Activated T-cell treated with anti-CD3 and anti-CD28 coated beads for 24 hours (primary cell): ENCODE results near the gene MUL1.
"Not testable (repeated sequence)": the region's sequence is repeated elsewhere in the genome, so short reads cannot be mapped to it uniquely, and the experiment has no call there.

ENCODE experiments used
- DNase-seq: peaks from one replicate; pipeline ENCODE4 v3.0.0-alpha.2; 2020; ENCODE audit warnings: low read depth

The MUL1 gene

GRCh38 chr1:20507564-20508410, at the start of gene MUL1:
MUL1 (minus strand) TSS chr1:20508151; CDS start chr1:20508024, 127 bp downstream.
- DNase-seq = peak; percentile 93

GRCh38 chr1:20555758-20556120, 47.8 kb upstream of the MUL1 start:
- no peak for DNase-seq

- DNase-seq = no peak
These were observed 47.2 kb upstream of the MUL1 start for GRCh38 chr1:20555025-20555757.

GRCh38 chr1:20552728-20553445, 44.9 kb upstream of the MUL1 start:
- no peak for DNase-seq

- no peak for DNase-seq
These were observed 44.2 kb upstream of the MUL1 start, which contains the start of gene FAM43B for GRCh38 chr1:20551945-20552727. FAM43B (plus strand) TSS chr1:20552573; CDS start chr1:20552974, 401 bp downstream.

GRCh38 chr1:20551161-20551560, 43.2 kb upstream of the MUL1 start:
- DNase-seq = no peak

- no peak for DNase-seq
These were observed 38.7 kb upstream of the MUL1 start for GRCh38 chr1:20546637-20547036.

- DNase-seq = no peak
These were observed 32.3 kb upstream of the MUL1 start for GRCh38 chr1:20540281-20540680.

- DNase-seq = no peak
These were observed 31.0 kb upstream of the MUL1 start for GRCh38 chr1:20538760-20539551.

GRCh38 chr1:20538227-20538626, 30.3 kb upstream of the MUL1 start:
- DNase-seq = no peak

GRCh38 chr1:20534659-20535417, 26.9 kb upstream of the MUL1 start:
- no peak for DNase-seq

GRCh38 chr1:20533635-20534034, 25.7 kb upstream of the MUL1 start:
- DNase-seq = no peak

- DNase-seq = no peak
These were observed 22.9 kb upstream of the MUL1 start for GRCh38 chr1:20530901-20531300.

GRCh38 chr1:20530306-20530705, 22.4 kb upstream of the MUL1 start:
- no peak for DNase-seq

- DNase-seq = no peak
These were observed 20.3 kb upstream of the MUL1 start for GRCh38 chr1:20528221-20528620.

GRCh38 chr1:20526267-20526666, 18.3 kb upstream of the MUL1 start:
- no peak for DNase-seq

- peak; percentile 64 for DNase-seq
These were observed 14.3 kb upstream of the MUL1 start for GRCh38 chr1:20521960-20522861.

GRCh38 chr1:20519609-20520262, 11.8 kb upstream of the MUL1 start:
- DNase-seq = not testable (repeated sequence)
